ENCODE measurements around the gene COPS7A. TPM values are rescaled to one million over a fixed set of nuclear protein-coding genes. Genes with fewer than 3 reads are reported as not detected.

Gene COPS7A
- total RNA-seq, 1 experiment from 2014 or later: 82.4 TPM

DNA sequence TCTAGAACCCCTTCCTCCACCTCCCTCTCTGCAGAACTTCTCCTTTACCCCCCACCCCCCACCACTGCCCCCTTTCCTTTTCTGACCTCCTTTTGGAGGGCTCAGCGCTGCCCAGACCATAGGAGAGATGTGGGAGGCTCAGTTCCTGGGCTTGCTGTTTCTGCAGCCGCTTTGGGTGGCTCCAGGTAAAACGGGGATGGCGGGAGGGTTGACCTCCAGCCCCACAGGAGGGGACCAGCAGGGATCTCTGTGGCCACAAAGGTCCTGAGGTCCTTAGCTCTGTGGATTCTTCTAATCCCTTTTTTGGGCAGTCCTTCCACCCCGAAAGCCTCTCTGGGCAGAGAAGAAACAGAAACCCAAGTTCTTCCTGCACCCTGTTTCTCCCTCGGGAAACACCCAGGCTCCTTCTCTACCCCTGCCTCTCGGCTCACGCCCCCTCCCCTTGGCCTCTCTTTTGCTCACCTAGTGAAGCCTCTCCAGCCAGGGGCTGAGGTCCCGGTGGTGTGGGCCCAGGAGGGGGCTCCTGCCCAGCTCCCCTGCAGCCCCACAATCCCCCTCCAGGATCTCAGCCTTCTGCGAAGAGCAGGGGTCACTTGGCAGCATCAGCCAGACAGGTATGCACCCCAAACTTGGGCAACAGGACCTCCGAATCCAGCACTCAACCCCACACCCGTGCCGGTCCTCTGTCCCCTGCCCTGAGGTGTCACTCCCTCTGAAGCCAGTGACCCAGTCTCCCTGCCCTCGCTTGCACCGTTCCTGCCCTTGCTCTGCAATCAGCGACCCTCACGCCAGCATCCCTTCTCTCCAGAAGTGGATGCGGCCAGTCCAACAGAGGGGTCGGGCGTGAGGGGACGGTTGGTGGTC is 49.1 kb downstream of the COPS7A start:
- Histone ChIP-seq H3K36me3 (peaks cover 44% of the 10 kb centered on the region), H3K4me1 (replicated peaks) (peaks cover 14% of the 10 kb centered on the region), H3K4me3 (no peak overlapping the region), H3K9me3 (replicated peaks) (no peaks in the 10 kb centered on the region), H3K27ac (no peak overlapping the region), H3K27me3 (replicated peaks) (no peaks in the 10 kb centered on the region)
- DNase-seq (ENCODE audit: low read depth in 1 of 2, low spot score in 2 of 2): no peak

GRCh38 chr12:6773590-6774351 is 49.9 kb downstream of the COPS7A start:
- Histone ChIP-seq H3K4me1 (replicated peaks) (peaks cover 11% of the 10 kb centered on the region), H3K36me3 (peaks cover 38% of the 10 kb centered on the region), H3K27me3 (replicated peaks) (no peaks in the 10 kb centered on the region), H3K4me3 (no peak overlapping the region), H3K9me3 (replicated peaks) (no peaks in the 10 kb centered on the region), H3K27ac (no peak overlapping the region)
- DNase-seq (ENCODE audit: low read depth in 1 of 2, low spot score in 2 of 2): no peak

DNA sequence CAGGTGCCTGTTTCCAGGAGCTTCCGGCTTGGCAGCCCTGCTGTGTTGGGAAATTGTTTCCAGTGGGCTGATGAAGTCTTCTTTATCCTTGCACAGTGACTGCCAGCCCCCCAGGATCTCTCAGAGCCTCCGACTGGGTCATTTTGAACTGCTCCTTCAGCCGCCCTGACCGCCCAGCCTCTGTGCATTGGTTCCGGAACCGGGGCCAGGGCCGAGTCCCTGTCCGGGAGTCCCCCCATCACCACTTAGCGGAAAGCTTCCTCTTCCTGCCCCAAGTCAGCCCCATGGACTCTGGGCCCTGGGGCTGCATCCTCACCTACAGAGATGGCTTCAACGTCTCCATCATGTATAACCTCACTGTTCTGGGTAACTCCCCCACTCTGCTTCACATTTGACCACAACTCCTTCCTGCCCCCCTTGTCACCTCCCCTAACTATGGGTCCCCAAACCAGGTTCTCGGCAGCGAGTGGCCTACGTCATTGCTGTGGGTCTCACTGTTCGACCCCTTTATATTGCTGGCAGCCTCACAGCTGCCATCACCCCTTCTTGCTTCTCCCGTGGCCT is 50.7 kb downstream of the COPS7A start:
- no peak for DNase-seq (ENCODE audit: low read depth in 1 of 2, low spot score in 2 of 2)
- Histone ChIP-seq H3K9me3 (replicated peaks) (no peaks in the 10 kb centered on the region), H3K4me3 (no peak overlapping the region), H3K27me3 (replicated peaks) (no peaks in the 10 kb centered on the region), H3K36me3 (peaks cover 33% of the 10 kb centered on the region), H3K27ac (no peak overlapping the region), H3K4me1 (replicated peaks) (peaks cover 6% of the 10 kb centered on the region)

DNA sequence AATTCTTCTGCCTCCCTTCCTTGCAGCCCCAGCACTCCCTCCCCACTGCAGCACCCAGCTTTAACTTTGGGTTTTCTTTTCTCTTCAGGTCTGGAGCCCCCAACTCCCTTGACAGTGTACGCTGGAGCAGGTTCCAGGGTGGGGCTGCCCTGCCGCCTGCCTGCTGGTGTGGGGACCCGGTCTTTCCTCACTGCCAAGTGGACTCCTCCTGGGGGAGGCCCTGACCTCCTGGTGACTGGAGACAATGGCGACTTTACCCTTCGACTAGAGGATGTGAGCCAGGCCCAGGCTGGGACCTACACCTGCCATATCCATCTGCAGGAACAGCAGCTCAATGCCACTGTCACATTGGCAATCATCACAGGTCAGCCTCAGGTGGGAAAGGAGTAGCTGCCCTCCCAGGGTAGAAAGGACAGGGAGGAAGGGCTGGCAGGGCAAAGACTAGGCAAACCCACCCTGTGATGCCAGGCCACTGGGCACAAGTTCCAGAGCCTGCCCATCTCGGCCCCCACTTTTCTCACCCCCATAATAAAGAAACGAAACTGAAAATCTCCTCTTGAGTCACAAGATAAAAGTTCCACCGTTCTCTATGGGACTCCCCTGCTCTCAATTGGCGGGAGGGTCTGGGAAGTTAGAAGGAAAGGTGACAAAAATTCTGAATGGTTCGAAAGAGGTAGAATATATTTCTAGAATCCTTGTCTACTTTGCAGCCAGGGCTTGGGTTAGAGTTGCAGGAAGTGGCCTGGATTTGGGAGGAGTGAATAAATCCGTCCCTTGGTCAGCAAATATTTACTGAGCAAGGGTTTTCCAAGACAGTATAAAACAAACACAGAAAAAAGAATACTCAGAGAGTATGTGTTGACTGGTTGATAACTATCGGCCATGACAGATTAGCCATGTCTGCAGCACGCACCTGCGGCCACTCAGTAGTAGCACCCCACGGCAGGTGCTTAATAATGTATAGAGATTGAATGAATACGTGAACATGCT is 51.6 kb downstream of the COPS7A start:
- Histone ChIP-seq H3K4me3 (no peak overlapping the region), H3K27me3 (replicated peaks) (no peaks in the 10 kb centered on the region), H3K36me3 (peaks cover 24% of the 10 kb centered on the region), H3K27ac (no peak overlapping the region), H3K9me3 (replicated peaks) (no peaks in the 10 kb centered on the region), H3K4me1 (replicated peaks) (peaks cover 6% of the 10 kb centered on the region)
- DNase-seq (ENCODE audit: low read depth in 1 of 2, low spot score in 2 of 2): no peak

DNA sequence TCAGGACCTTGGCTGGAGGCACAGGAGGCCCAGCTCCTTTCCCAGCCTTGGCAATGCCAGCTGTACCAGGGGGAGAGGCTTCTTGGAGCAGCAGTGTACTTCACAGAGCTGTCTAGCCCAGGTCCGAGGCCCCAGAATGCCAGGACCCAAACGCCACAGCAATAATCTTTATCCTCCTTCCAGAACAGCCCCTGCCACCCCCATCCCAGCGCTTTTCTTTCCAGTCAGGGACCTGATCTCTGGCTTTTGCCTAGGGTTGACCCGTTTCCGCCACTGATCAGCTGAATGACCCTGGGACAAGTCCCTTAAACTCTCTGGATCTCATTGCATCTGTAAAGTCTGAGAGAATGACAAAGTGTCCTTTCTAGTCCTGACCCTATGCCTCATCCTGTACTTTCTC is 53.5 kb downstream of the COPS7A start:
- DNase-seq (ENCODE audit: low read depth in 1 of 2, low spot score in 2 of 2): no peak
- no peaks in the 10 kb centered on the region for H3K9me3 ChIP-seq (replicated peaks)
- peaks cover 9% of the 10 kb centered on the region for H3K36me3 ChIP-seq
- H3K27ac ChIP-seq: no peak overlapping the region
- H3K4me3 ChIP-seq: no peak overlapping the region
- no peaks in the 10 kb centered on the region for H3K27me3 ChIP-seq (replicated peaks)
- peaks cover 6% of the 10 kb centered on the region for H3K4me1 ChIP-seq (replicated peaks)

DNA sequence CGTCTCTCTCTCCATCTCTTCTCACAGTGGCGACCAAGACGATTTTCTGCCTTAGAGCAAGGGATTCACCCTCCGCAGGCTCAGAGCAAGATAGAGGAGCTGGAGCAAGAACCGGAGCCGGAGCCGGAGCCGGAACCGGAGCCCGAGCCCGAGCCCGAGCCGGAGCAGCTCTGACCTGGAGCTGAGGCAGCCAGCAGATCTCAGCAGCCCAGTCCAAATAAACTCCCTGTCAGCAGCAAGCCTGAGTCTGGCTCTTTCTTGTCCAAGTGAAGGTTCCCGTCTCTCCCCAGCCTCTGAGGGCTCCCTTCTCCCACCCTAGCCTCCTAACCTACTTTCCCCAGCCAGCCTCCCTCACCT is 54.3 kb downstream of the COPS7A start:
- no peak for DNase-seq (ENCODE audit: low read depth in 1 of 2, low spot score in 2 of 2)
- Histone ChIP-seq H3K9me3 (replicated peaks) (no peaks in the 10 kb centered on the region), H3K27ac (no peak overlapping the region), H3K4me1 (replicated peaks) (peaks cover 6% of the 10 kb centered on the region), H3K4me3 (no peak overlapping the region), H3K27me3 (replicated peaks) (no peaks in the 10 kb centered on the region), H3K36me3 (peaks cover 9% of the 10 kb centered on the region)

GRCh38 chr12:6778574-6779550 is 55.0 kb downstream of the COPS7A start:
- peak; percentile 89 to 96 for DNase-seq (ENCODE audit: low read depth in 1 of 2, low spot score in 2 of 2)
- Histone ChIP-seq H3K4me1 (replicated peaks) (peaks cover 7% of the 10 kb centered on the region), H3K27ac (no peak overlapping the region)

DNA sequence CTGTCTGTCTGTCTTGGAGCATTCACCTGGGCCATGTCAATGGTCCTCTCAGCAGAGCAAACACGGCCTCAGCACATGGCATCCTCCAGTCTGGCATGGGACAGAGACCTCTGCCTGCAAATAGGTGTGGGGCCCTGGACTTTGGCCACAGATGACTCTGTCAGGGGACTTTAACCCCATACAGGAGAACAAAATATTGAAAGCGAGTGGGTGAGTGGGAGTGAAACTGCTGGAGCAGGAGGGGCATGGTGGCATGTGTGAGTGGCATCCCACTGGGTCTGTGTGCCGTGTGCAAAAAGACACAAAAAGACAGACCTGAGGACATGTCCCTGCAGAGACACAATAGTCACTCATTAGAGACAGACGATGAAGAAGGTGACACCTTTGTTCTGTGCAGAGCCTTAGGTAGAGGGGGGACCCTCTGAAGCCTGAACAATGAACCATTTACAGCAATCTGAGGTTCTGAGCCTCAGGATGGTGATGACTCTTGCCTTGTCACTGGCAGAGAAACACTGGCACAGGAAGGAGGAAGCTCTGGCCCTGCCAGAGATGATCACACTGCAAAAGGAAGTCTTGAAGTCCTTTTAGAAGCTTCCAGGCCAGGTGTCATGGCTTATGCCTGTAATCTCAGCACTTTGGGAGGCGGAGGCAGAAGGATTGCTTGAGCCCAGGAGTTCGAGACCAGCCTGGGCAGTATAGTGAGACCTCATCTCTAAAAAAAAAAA is 56.0 kb downstream of the COPS7A start:
- Histone ChIP-seq H3K4me3 (no peak overlapping the region), H3K4me1 (replicated peaks) (peaks cover 15% of the 10 kb centered on the region), H3K36me3 (peaks cover 4% of the 10 kb centered on the region), H3K27ac (no peak overlapping the region), H3K27me3 (replicated peaks) (no peaks in the 10 kb centered on the region), H3K9me3 (replicated peaks) (no peaks in the 10 kb centered on the region)
- DNase-seq (ENCODE audit: low read depth in 1 of 2, low spot score in 2 of 2): no peak

More at GRCh38 chr12:6778574-6779550, 55.0 kb downstream of the COPS7A start:
- no peaks in the 10 kb centered on the region for H3K27me3 ChIP-seq (replicated peaks)
- H3K36me3 ChIP-seq: peaks cover 9% of the 10 kb centered on the region
- H3K9me3 ChIP-seq (replicated peaks): no peaks in the 10 kb centered on the region
- H3K4me3 ChIP-seq: peak overlapping the region; percentile 10; the same call in 1 of the 2 replicates

DNA sequence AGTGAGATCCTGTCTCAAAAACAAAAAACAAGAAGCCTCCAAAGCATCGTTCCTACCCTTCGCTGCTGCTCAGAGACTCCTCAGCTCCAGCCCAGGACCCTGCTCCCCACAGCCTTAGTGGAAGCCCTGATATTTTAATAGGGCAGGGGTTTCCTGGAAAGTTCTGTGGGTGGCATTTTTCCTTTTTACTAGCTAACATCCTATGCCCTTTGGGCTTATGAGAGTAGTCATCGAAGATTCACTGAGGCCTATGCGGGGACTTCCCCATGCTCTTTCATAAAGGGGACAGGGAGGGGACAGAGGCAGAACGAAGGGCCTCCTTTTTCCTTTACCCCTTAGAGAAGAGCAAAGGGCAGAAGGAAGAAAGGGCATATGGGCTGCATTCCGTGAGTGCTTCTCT is 56.7 kb downstream of the COPS7A start:
- no peaks in the 10 kb centered on the region for H3K27me3 ChIP-seq (replicated peaks)
- no peak overlapping the region for H3K27ac ChIP-seq
- peaks cover 4% of the 10 kb centered on the region for H3K36me3 ChIP-seq
- DNase-seq (ENCODE audit: low read depth in 1 of 2, low spot score in 2 of 2): no peak
- peaks cover 15% of the 10 kb centered on the region for H3K4me1 ChIP-seq (replicated peaks)
- H3K9me3 ChIP-seq (replicated peaks): no peaks in the 10 kb centered on the region
- no peak overlapping the region for H3K4me3 ChIP-seq

Data from SJSA1 (cell line).